HG03064 (cell line): ENCODE results near the gene CLEC4M.
"Not testable (repeated sequence)": the region's sequence is repeated elsewhere in the genome, so short reads cannot be mapped to it uniquely, and the experiment has no call there.

Experiments
- ATAC-seq: cut with Tn5 transposase; IDR thresholded peaks from one replicate; pipeline ENCODE4 v1.9.1; 2021; ENCODE audit warnings: low read depth; ENCODE audit not compliant: unreplicated experiment

The CLEC4M gene

DNA sequence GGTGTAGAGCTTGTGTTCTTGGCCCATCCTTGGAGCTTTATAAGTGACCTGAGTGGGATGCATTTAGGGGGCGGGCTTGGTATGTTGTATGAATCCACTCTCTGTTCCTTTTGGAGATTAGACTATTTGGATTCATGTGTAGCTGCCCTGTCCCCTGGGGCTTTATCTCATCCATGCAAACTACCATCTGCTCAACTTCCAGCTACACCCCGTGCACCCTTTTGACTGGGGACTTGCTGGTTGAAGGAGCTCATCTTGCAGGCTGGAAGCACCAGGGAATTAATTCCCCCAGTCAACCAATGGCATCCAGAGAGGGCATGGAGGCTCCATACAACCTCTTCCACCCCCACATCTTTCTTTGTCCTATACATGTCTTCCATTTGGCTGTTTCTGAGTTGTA is 6.1 kb downstream of the CLEC4M start:
- no peak for ATAC-seq

DNA sequence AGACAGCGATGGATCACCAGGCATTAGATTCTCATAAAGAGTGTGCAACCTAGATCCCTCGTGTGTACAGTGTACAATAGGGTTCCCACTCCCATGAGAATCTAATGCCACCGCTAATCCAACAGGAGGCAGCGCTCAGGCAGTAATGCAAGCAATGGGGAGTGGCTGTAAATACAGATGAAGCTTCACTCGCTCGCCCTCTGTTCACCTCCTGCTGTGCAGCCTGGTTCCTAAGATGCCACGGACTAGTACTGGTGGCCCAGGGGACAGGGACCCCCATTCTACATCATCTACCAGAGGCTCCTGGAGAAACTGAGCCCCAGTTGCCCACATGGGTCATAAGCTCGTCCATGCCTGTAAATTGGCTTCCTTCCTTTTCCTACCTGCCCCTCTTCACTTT is 8.0 kb downstream of the CLEC4M start:
- ATAC-seq: no peak

DNA sequence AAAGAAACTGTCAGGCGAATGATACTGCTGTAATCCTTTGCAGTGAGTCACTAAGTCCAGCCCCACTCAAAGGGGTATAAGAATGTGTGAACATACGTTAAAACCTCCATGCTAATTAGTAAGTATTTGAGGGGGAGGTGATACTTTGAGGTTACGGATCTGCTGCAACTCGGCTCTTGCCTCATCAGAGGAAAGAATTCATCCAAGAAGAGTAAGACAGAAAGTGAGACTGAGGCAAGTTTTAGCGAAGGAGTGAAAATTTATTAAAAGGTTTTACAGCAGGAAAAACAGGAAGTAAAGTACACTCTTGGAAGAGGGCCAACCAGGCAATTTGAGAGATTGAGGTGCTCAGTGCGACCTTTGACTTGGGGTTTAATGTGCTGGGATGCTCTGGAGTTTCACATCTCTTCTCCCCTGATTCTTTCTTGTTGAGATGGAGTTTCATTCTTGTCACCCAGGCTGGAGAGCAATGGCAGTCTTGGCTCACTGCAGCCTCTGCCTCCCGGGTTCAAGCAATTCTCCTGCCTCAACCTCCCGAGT is 9.8 kb downstream of the CLEC4M start:
- ATAC-seq: no peak

DNA sequence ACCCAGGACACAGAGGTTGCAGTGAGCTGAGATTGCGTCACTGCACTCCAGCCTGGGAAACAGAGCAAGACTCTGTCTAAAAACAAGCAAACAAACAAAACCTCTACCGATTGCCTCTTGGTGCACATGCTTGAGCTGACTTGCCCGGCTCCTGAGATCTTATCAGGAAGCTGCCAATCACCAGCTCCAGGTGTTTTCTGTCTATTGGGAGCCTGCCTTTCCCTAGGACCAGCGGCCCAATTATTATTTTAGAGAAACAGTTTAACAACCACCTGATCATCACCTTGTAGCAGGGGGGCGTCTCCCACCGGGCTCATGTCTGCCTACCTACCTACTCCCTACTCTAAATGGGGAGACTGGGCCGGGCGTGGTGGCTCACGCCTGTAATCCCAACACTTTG is 10.8 kb downstream of the CLEC4M start:
- no peak for ATAC-seq

DNA sequence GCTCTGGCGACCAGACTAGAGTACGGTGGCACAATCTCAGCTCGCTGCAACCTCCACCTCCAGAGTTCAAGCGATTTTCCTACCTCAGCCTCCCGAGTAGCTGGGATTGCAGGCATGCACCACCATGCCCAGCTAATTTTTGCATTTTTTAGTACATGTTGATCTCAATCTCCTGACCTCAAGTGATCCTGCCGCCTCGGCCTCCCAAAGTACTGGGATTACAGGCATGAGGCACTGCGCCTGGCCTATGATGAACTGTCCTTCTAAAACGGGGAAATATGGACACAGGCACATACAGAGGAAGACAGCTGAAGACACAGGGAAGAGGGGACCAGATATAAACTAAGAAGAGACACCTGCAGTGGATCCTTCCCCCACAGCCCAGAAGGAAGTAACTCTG is 12.7 kb downstream of the CLEC4M start:
- ATAC-seq: no peak

DNA sequence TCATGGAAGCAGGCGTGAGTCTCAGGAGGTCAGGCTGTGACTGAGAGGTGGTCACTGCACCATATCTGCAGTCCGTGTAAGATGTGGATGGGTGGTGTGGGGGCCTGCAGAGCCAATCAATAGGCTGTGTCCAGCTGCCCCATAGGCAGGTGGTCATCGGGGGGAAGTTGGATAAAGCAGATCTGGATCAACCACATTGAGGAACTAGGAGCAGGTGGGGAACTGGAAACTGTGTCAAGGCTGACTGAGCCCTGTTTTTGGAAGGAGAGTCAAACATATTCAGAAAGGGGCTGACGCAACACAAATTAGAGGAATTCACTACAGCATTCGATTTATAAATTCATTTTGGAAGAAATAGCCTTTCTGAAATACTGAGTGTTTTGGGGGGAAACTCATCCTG is 15.0 kb downstream of the CLEC4M start:
- no peak for ATAC-seq

DNA sequence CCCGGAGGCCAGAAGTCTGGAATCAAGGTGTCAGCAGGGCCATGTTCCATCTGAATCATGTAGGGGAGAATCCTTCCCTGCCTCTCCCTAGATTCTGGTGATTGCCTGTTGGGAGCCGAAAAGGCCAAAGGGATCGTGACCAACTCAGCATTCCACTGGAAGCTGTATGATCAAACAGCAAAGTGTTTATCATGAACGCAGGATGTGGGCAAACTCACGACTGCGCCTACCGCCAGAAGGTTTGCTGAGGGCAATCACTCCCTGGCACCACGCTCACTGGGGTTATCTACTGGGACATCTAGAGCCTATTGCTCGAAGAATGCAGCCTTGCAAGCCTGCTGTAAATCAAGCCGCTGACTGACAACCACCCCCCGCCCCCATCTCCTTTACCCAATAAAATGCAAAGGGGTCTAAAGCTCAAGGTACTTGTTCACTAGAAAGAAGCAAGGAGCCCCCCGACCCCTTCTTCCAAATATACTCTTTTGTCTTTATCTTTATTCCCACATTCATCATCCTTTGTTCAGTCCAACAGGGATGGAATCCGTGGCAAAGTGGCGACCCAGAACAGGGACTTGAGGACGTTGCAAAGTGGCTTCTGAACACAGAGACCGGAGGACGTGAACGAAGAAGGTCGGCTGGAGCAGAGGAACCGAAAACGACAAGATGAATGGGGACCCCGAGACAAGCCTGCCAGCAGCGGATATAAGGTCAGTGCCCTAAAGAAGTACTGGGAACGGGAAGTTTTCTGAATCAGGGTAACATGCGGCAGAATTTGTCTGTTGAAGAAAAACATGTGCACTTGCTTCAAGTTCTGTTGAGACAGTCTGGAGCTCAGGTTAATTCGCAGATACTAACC is 16.8 kb downstream of the CLEC4M start:
- no peak for ATAC-seq

DNA sequence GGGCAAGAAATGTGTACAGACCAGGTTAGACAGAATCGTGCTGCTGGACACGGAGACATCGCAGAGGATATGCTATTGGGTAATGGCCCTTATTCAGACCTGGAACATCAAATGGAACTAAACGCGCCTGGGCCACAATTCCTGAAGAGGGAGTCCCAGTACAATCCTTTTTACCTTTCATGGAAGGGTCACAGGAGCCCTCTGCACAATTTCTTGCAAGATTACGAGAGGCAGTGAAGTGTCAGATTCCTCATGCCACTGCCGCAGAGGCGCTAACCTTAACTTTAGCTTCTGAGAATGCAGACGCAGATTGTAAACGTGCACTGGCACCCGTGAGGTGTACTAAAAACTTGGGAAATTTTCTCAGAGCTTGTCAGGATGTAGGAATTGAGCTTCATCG is 18.1 kb downstream of the CLEC4M start:
- no peak for ATAC-seq

DNA sequence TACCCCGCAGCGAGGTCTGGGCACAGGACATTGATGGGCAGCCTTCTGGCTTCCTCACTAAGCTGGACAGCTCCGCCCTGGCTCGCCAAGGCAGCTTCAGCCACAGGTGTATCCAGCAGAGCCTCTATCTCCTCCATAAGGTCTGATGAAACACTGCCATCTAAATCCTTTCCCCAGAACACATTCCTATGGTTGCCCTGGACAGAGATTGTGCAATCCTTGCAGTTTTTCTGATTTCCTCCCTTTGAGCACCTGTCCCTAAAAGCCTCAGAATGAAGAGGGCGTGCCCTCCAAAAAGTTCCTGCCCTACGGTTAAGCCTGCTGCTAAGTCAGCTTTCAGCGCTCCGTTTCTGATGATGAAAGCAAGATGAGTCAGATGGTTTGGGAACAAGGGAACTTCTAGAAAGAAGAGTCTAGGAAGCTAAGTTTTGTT is 21.0 kb downstream of the CLEC4M start:
- ATAC-seq: no peak

DNA sequence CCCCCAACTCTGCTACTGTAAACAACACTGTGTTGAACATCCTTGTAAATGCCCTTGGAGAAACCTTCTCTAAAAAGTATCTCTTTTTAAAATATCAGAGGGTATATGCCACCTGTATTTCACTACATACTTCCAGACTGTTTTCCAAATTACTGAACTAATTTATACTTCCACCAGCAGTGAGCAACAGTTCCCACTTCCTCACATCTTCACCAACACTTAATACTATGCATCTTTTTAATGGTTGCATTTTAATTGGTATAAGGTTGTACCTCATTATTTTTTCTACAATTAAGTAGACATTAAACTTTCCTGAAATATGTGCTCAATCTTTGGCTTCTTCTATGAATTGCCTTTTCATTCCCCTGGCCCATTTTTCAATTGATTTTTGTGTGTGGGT is 21.8 kb downstream of the CLEC4M start:
- no peak for ATAC-seq

DNA sequence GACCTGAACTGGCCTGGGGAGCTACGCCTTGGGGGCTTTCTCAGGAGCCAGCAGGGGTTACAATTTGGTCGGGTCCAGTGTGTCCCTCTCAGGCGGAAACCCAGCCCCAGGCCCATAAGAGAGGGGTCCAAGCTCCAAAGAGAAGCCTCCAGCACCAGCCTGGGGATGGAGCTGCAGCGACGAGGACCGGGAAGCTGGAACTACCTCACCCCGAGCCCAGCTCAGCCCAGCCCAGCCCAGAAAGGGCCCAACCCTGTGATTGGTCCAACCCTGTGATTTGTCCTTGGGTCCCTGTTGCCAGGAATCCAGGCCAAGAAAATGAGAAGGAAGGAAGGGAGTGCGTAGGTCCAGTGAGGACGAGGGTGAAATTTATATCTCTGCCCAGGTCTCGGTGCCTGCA is 24.1 kb downstream of the CLEC4M start:
- ATAC-seq: no peak

DNA sequence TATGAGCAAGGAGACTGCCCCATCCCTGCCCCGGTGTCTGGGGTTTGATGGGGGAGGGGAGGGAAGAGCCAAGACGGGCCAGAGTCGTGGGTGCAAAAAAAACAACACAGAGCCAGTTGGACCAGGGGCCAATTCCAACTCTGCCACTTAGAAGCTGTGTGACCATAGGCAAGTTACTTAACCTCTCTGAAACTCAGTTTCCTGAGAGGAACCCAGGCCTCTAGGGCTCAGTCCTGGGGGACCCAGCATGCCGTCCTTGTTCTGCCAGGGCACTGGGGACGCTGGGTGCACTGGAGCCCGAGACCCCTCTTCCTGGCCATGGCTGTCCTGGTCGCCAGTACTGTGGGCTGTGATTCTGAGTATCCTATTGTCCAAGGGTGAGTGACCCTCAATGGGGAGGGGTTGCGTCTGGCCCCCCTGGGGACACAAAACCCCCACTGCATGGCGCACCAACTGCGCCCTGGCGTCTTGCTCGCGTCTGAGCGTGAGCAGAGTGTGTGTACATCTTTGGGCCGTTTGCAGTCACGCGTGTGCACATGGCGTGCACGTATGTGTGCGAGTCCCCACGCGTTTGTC is 24.6 kb downstream of the CLEC4M start:
- no peak for ATAC-seq

DNA sequence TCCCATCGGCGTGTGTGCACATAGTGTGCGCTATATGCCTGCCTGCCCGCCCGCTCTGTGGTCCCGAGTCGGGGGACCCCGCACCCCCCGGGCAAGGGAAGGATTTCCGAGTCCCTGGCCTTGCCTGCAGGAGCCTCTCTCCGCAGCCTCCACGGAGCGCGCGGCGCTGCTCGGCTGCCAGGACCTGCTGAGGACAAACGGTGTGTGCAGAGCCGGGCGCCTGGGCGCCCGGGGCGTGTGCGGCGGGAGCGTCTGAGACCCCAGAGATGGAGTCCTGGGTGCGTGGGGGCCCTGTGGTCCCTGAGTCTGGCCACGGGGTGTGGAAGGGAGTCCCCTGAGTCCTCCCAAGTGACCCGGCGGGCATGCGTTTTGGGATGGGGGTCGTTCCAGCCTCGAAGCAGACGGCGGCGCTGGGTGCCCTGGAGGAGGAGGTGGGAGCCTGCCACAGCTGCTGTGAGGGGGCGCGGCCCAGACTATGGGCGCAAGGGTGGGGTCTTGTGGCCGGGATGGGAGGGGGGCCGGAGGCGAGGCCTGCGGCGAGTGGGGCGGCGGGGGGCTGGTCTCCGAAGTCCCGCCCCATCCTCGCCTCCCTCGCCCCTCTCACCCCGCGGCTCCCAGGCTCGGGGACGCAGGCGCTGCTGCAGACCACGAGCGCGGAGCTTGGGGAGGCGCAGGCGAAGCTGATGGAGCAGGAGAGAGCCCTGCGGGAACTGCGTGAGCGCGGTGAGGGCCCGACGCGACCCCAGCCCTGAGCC is 25.3 kb downstream of the CLEC4M start:
- no peak for ATAC-seq

DNA sequence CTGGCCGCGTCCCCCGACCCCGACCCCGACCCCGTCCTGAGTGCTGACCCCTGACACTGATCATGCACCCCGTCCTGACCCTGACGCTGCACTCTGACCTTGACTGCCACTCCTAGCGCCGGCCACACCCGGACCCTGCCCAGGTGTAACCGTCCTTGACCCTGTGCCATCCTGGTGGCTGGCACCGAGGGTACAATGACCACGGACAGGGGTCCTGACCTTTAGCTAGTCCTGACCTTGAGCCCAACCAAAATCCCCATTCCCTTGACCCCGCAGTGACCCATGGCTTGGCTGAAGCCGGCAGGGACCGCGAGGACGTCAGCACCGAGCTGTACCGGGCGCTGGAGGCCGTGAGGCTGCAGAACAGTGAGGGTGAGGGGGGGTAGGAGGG is 25.9 kb downstream of the CLEC4M start:
- no peak for ATAC-seq

DNA sequence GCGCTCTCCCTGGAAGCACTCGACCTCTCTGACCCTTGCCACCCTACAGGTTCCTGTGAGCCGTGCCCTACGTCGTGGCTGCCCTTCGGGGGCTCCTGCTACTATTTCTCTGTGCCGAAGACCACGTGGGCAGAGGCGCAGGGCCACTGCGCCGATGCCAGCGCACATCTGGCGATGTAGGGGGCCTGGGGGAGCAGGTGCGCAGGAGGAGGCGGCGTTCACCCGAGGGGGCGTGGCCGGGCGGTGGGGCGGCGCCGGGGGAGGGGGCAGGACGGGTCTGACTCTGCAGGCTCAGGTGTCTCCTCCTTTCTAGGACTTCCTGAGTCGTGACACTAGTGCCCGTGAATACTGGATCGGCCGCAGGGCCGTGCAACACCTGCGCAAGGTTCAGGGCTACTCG is 26.4 kb downstream of the CLEC4M start:
- no peak for ATAC-seq

DNA sequence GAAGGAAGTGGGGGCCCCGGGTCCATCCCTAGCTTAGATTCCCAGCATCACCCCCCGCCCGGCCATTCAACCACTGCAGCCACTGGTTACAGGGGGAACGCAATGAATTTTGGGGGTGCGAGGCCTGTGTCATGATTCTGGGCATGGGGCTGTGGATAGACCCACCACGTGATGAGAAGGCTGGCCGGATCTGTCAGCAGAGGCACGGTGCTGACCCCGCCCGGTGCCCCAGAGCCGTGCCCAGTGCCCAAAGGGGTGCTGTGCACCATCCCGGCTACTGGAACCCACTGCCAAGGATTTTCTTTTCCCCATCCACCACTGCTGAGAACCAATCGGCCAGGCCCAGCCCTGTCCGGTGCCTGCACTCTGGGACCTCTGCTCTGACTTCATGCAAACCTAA is 27.4 kb downstream of the CLEC4M start:
- no peak for ATAC-seq

DNA sequence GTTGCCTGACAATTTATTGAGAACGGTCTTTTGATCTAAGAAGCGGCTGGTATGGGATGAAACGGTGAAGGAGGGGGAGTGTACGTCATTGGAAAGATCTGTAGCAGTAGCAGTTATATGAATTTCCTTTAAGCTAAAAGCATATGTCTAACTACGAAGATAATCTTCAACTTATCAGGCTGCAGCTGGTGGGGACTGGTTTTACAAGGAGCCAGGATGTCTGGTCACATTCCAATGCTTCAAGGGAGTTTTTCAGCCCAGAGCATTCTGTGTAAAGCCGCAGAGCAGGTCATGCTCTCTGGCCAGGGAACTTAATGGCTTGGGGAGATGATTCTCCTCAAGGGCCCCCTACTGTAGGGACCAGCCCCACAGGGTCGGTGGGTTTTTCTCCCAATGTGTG is 29.2 kb downstream of the CLEC4M start:
- no peak for ATAC-seq

DNA sequence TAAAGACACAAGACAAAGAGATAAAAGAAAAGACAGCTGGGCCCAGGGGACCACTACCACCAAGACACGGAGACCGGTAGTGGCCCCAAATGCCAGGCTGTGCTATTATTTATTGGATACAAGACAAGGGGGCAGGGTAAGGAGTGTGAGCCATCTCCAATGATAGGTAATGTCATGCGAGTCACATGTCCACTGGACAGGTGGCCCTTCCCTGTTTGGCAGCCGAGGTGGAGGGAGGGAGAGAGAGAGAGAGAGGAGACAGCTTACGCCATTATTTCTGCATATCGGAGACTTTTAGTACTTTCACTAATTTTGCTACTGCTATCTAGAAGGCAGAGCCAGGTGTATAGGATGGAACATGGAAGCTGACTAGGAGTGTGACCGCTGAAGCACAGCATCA is 29.7 kb downstream of the CLEC4M start:
- ATAC-seq: not testable (repeated sequence)

DNA sequence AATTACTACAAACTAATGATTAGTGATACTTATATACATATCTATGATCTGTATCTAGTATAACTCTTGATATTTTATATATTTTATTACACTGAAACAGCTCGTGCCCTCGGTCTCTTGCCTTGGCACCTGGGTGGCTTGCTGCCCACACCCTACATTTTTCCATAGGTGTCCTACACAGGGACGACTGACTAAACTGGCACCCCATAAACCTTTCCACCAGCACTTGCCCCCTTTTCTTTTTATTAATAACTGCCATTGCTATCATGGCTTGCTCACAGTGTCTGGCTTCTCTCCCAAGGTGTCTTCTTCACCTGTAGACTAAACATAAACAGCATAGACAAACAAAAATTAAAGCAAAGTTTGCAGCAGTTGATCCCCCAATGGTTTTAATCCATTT is 30.4 kb downstream of the CLEC4M start:
- ATAC-seq: no peak

DNA sequence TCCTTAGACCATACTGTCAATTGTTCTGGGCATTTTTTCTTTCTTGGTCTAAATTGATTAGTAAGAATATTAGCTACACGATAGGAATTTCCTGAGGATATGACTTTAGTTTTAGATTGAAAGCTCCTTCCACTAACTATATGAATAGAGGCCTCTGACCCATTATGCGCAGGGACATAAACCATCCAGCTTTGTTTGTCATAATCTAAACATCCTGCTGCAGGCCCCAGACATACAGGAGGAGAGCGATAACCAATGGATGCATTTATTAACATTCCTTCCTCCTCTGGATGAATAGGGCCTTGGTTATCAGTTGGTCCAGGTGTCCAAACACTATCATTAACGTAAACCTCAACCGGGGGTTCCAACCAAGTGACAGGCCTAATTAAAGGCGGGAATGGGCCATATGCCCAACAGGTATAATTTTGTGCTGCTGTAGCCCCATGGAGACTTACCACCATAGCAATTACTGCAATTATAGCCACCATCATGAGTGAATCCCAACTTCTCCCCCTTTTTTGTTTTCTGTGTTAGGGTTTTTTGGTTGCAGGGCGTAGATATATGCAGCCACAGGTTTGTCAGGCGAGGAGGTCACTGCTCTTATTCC is 32.6 kb downstream of the CLEC4M start:
- no peak for ATAC-seq
